ENCODE data around the gene SLC35G3.

DNA sequence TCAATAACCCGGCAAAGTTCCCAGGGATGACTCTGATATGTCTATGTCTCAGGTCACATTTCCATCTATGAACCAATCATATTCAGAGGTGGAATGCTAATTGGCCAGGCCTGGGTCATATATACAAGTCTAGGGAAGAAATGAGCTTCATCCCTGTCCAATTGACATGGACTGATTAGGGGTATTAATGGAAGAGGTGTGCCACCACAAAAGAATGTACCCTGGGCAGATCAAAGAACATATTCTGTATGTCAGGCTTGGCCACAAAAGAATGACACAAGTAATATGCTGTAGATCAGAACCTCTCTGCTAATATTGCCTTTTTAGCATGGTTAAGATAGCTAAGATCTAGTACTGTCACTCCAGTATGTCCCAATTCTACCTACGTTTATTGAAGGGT is 6.7 kb downstream of the SLC35G3 start:
- TF ChIP-seq, protein P1, sequence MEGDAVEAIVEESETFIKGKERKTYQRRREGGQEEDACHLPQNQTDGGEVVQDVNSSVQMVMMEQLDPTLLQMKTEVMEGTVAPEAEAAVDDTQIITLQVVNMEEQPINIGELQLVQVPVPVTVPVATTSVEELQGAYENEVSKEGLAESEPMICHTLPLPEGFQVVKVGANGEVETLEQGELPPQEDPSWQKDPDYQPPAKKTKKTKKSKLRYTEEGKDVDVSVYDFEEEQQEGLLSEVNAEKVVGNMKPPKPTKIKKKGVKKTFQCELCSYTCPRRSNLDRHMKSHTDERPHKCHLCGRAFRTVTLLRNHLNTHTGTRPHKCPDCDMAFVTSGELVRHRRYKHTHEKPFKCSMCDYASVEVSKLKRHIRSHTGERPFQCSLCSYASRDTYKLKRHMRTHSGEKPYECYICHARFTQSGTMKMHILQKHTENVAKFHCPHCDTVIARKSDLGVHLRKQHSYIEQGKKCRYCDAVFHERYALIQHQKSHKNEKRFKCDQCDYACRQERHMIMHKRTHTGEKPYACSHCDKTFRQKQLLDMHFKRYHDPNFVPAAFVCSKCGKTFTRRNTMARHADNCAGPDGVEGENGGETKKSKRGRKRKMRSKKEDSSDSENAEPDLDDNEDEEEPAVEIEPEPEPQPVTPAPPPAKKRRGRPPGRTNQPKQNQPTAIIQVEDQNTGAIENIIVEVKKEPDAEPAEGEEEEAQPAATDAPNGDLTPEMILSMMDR (IDR thresholded peaks at IDR 0.05): no peak
- TF ChIP-seq EP300 (IDR thresholded peaks at IDR 0.05; ENCODE audit: low read depth): no peak

Measured in transverse colon (tissue), 3 donors.